ENCODE data around the gene TRIM54. TPM values are rescaled to one million over a fixed set of nuclear protein-coding genes. Genes with fewer than 3 reads are reported as not detected.

The TRIM54 gene, protein sequence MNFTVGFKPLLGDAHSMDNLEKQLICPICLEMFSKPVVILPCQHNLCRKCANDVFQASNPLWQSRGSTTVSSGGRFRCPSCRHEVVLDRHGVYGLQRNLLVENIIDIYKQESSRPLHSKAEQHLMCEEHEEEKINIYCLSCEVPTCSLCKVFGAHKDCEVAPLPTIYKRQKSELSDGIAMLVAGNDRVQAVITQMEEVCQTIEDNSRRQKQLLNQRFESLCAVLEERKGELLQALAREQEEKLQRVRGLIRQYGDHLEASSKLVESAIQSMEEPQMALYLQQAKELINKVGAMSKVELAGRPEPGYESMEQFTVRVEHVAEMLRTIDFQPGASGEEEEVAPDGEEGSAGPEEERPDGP
- under 1 TPM; 0.15 to 0.30 TPM for total RNA-seq

DNA sequence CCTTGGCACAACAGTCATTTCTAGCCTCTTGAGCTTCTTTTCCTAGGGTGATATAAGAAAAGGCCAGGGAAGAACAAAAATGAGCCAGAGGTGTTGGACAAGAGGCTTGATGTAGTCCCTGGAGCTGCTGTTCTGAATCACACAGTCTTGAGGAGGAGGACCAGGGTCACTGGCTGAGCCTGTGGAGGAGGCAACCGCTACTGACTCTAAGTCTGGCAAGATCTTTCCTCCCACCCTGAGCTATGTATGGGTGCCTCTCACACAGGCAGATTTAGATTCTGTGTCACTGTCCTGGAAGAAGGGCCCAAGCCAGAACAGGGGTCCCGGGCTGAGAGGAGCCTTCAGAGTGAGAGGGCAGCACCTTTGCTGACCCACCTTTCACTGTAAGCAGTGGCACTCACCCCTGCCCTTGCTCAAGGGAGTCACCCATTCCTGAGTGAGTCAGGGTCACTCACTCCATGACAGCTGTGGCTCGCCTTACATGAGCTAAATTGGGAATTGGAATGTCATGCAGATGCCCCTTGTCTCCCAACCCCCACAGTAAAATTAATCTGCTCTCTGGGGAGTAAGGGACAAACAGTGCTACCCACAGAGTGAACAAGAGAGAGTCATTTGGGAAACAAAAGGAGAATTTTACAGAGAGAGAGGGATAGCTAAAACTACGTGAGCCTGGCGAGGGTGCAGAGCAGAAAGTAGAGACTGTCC is at the start of gene TRIM54:
TRIM54 (plus strand) TSS at position 575 of the 705 bp plus-strand sequence. CDS start 303 bp downstream, outside the sequence.
- POLR2A ChIA-PET = no interaction called here

DNA sequence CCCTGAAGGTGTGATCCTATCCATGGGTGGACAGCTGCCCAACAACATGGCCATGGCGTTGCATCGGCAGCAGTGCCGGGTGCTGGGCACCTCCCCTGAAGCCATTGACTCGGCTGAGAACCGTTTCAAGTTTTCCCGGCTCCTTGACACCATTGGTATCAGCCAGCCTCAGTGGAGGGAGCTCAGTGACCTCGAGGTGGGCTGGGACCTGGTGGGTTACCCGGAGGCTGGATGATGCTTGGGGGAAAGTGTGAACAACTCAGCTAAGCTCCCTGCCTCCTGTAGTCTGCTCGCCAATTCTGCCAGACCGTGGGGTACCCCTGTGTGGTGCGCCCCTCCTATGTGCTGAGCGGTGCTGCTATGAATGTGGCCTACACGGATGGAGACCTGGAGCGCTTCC is 48.9 kb upstream of the TRIM54 start:
- CTCF ChIA-PET = interaction anchor here (0.5 to 1.8 kb wide), 4 partner anchors 8 to 125 kb away, joined by 3 to 6 read pairs (median 4); no protein-coding TSS in a partner anchor
- POLR2A ChIA-PET = no interaction called here

More for the DNA sequence above, at the start of gene TRIM54:
- CTCF ChIA-PET = interaction anchor here (1.3 to 5.2 kb wide), 6 partner anchors 17 to 320 kb away, joined by 3 to 38 read pairs (median 6); partner anchors contain the start of gene SLC30A3

DNA sequence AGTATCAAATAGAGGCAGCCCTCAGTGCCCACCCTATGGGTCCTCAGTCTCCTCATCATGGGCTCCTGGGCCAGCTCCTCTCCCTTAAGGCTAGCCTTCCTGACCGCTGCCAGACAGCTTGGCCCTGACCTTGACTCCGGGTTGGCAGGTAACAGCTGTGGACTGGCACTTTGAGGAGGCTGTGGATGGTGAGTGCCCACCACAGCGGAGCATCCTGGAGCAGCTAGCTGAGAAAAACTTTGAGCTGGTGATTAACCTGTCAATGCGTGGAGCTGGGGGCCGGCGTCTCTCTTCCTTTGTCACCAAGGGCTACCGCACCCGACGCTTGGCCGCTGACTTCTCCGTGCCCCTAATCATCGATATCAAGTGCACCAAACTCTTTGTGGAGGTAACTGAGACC is 46.1 kb upstream of the TRIM54 start:
- POLR2A ChIA-PET = no interaction called here
- CTCF ChIA-PET = interaction anchor here (0.7 kb wide), 1 partner anchor 1800 kb away, joined by 3 read pairs; no protein-coding TSS in a partner anchor

DNA sequence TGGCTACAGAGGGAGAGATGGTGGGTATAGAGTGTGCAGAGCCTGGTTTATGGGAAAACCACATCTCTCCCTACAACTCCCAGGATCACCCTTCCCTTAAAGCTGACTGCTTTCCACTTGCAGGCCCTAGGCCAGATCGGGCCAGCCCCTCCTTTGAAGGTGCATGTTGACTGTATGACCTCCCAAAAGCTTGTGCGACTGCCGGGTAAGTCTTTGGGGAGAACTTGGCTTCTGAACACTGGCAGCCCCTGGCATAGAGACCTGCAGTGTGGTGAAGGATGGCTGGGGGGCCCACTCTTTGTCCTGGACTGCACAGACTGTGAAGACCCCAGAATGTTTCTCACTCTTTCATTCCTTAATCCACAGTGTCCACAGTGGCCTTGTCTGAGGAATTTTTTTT is 45.6 kb upstream of the TRIM54 start:
- ChIA-PET CTCF (interaction anchor here (0.7 kb wide), 1 partner anchor 1799 kb away, joined by 3 read pairs; no protein-coding TSS in a partner anchor), POLR2A (no interaction called here)

DNA sequence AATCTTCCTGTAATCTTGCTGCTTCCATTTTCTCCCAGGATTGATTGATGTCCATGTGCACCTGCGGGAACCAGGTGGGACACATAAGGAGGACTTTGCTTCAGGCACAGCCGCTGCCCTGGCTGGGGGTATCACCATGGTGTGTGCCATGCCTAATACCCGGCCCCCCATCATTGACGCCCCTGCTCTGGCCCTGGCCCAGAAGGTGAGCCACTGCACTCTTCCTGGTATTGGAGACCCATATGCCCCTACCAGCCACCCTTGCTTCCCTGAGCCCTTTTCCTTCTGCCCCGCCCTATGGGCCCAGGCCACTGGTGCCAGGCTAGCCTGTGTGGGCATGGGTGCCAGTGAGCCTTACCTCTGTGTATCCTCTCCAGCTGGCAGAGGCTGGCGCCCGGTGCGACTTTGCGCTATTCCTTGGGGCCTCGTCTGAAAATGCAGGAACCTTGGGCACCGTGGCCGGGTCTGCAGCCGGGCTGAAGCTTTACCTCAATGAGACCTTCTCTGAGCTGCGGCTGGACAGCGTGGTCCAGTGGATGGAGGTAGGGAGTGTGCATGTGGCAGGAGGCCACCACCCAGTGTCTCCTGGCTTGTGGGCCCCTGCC is 44.8 kb upstream of the TRIM54 start:
- POLR2A ChIA-PET = no interaction called here

DNA sequence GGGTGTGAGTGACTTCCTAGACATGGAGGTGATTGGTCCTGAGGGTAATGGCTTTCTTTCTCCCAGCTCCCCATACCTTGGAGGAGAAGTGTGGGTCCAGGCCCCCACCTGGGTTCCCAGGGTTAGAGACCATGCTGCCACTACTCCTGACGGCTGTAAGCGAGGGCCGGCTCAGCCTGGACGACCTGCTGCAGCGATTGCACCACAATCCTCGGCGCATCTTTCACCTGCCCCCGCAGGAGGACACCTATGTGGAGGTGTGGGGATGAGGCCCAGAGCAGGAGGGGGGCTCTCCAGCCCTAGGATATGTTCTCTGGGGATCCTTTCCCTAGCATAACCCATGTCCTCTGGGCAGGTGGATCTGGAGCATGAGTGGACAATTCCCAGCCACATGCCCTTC is 43.3 kb upstream of the TRIM54 start:
- POLR2A ChIA-PET = no interaction called here
- CTCF ChIA-PET = no interaction called here

More for the DNA sequence above, 44.8 kb upstream of the TRIM54 start:
- CTCF ChIA-PET = interaction anchor here (0.6 kb wide), 1 partner anchor 35 kb away, joined by 5 read pairs; no protein-coding TSS in a partner anchor

DNA sequence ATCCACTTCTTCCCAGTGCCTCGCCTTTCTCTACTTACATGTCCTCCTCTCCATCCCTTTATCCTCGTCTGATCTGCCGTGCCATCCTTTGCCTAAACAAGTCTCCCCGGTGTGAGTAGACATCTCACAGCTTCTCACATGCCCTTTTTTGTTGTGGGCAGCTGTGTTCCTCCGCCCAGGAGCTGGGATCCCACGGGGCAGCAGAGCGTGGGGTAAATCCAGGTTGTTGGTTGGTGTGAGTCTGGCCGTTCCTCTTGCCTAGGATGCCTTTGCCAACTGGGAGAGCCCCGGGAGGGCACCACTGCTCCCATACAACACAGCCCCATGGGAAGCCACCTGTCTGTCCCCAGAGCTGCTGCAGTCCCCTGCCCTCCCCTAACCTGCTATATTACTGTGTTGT is 41.8 kb upstream of the TRIM54 start:
- POLR2A ChIA-PET = interaction anchor here (0.6 kb wide), 1 partner anchor 11 kb away, joined by 3 read pairs; no protein-coding TSS in a partner anchor
- CTCF ChIA-PET = interaction anchor here (1.0 to 2.9 kb wide), 3 partner anchors 8 to 22 kb away, joined by 3 to 11 read pairs (median 6); no protein-coding TSS in a partner anchor

DNA sequence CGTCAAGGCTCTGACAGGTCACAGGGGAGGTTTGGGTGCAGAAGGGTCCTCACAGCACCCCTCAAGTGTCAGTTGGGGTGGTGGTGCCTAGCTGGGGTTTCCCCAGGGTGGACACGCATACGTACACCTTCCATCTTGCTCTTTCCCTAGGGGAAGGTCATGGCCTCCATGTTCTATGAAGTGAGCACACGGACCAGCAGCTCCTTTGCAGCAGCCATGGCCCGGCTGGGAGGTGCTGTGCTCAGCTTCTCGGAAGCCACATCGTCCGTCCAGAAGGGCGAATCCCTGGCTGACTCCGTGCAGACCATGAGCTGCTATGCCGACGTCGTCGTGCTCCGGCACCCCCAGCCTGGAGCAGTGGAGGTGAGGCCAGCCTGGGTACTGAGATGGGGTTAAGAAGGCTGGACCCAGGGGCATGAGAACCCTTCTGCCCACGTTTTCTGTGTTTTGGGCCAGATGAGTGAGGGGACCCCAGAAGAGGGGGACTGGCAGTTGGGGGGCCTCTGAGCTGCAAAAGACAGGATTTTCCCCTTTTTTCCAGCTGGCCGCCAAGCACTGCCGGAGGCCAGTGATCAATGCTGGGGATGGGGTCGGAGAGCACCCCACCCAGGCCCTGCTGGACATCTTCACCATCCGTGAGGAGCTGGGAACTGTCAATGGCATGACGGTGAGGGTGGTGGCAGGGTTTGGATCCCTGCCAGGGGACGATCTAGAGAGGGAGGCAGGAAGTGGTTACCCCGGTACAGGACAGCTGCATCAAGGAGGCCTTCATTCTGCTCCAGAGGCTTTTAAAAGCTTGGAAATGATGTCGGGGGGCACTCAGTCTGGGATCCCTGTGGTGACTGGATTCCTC is 40.2 kb upstream of the TRIM54 start:
- CTCF ChIA-PET = interaction anchor here (1.0 to 2.9 kb wide), 4 partner anchors 9 to 38 kb away, joined by 3 to 11 read pairs (median 5); no protein-coding TSS in a partner anchor
- POLR2A ChIA-PET = interaction anchor here (0.7 kb wide), 1 partner anchor 348 kb away, joined by 3 read pairs; no protein-coding TSS in a partner anchor

DNA sequence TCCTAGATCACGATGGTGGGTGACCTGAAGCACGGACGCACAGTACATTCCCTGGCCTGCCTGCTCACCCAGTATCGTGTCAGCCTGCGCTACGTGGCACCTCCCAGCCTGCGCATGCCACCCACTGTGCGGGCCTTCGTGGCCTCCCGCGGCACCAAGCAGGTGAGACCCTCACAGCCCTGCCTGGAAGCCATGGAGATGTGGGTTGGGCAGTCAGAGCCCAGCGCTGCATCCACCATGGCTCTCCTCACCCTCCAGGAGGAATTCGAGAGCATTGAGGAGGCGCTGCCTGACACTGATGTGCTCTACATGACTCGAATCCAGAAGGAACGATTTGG is 39.6 kb upstream of the TRIM54 start:
- ChIA-PET POLR2A (no interaction called here), CTCF (interaction anchor here (0.7 to 2.9 kb wide), 2 partner anchors 8 to 12 kb away, joined by 4 to 11 read pairs; no protein-coding TSS in a partner anchor)

DNA sequence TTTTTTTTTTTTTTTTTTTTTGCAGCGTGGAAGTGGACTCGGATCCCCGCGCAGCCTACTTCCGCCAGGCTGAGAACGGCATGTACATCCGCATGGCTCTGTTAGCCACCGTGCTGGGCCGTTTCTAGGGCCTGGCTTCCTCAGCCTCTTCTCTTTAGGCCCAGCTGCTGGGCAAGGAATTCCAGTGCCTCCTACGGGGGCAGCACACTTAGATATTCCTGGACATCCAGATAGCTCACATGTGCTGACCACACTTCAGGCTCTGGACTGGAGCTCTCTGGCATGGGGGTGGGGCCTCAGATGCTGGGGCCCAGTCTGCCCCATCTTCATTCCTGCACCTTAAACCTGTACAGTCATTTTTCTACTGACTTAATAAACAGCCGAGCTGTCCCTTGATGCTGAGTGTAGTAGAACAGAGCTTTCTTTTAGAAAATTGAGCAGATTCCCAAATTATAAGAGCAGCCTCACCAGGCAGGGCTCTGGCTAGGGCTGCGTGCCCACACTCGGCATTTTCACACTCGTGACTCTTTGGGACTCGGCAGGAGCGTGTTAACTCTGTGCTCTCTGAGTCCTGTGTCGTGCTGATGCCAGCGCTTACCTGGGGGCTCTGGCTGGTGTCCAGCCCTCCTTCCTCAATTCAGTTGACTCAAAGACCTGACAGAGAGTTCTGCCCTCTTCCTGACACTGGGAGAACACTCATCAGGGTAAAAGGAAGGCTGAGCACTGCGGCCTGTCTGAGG is 38.7 kb upstream of the TRIM54 start:
- ChIA-PET POLR2A (no interaction called here), CTCF (interaction anchor here (0.7 kb wide), 1 partner anchor 11 kb away, joined by 4 read pairs; no protein-coding TSS in a partner anchor)

DNA sequence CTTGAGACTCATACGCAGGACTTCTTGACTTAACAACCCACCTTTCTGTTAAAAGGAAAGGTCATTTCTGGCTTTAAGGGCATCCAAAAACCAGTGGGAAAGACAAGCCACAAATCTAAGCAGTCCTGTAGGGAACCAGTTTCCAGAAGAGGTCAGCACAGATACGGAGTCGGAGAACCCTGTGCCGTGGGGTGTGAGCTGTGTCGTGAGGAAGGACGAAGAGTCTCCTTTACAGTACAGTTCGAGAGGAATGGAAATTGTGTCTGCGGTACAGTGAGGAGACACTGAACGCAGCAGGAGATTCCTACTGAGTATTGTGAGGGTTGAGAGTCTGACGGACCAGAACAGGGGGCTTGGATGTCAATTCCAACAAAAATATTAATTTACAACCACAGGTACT is 37.1 kb upstream of the TRIM54 start:
- ChIA-PET POLR2A (no interaction called here), CTCF (no interaction called here)

DNA sequence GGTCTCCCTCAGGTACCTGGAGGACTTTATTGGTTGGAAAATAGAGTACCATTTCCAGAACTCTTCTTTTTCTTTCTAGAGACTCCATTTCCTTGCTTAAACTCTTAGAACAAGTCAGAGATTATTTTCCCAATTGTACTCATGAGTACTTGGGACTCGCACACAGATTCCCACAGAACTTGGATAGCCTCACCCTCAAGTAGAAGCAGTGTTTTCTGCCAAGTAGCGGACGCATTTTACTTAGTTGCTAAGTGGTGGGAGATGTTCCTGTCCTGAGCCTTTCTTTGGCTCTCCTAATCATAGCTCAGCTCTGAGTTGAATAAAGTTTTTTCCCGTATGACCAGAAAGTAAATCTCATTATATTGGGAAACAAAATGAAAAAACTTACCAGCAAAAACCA is 36.6 kb upstream of the TRIM54 start:
- CTCF ChIA-PET = no interaction called here
- POLR2A ChIA-PET = no interaction called here

DNA sequence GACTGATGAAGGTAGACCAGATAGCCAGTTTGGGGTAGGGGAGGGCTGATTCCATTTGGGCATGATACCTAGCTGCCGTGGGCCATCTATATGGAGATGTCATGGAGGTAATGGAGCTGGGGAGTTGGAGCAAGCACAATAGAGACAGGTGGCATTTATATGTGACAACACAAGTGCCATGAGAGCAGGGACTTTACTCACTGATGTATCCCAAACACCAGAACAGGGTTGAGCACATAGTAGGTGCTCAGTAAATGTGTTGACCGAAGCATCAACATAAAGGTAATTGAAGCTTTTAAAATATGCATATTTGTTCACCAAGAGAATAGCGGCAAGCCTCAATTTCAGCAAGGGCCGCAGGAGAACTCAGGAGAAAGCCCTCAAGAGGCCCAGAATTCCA is 34.3 kb upstream of the TRIM54 start:
- POLR2A ChIA-PET = interaction anchor here (0.9 kb wide), 1 partner anchor 16 kb away, joined by 3 read pairs; no protein-coding TSS in a partner anchor
- CTCF ChIA-PET = interaction anchor here (0.9 to 3.3 kb wide), 4 partner anchors 15 to 35 kb away, joined by 4 to 12 read pairs (median 11); partner anchors contain the start of gene SLC30A3

DNA sequence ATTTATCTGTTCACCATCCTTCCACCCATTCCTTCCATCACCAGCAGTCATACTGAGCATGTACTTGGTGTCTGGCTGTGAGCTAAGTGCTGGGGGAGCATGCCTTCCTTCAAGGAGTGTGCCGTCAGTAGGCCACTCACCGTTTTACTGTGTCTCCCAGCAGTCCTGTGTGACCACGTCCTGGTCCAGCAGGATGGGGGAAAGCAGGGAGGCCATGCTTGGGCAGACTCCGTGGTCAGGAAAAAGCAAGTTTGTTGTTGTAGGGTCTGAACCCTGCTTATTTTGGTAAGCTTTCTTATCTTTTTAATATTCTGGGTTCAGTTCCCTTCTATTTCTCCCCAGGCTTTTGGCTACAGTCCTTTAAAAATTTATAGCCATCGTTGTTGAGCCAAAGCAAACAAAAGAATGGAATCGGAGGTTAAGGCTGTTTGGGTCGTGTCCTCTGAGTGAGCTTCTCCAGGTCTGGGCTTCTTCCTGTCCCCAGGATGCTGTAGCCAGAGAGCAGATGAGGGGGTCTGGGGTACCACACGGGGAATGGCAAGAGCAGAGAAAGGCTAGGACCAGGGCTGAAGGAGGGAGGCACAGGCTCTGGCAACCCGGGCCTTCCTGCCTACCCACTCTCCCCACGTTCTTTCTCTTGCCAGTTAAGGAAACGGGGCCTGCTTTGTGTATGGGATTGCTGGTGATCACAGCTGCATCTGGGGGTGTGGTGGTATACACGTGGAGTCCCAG is 32.9 kb upstream of the TRIM54 start:
- CTCF ChIA-PET = interaction anchor here (1.0 to 4.5 kb wide), 6 partner anchors 8 to 79 kb away, joined by 3 to 28 read pairs (median 12); partner anchors contain the start of gene SLC30A3
- POLR2A ChIA-PET = no interaction called here

DNA sequence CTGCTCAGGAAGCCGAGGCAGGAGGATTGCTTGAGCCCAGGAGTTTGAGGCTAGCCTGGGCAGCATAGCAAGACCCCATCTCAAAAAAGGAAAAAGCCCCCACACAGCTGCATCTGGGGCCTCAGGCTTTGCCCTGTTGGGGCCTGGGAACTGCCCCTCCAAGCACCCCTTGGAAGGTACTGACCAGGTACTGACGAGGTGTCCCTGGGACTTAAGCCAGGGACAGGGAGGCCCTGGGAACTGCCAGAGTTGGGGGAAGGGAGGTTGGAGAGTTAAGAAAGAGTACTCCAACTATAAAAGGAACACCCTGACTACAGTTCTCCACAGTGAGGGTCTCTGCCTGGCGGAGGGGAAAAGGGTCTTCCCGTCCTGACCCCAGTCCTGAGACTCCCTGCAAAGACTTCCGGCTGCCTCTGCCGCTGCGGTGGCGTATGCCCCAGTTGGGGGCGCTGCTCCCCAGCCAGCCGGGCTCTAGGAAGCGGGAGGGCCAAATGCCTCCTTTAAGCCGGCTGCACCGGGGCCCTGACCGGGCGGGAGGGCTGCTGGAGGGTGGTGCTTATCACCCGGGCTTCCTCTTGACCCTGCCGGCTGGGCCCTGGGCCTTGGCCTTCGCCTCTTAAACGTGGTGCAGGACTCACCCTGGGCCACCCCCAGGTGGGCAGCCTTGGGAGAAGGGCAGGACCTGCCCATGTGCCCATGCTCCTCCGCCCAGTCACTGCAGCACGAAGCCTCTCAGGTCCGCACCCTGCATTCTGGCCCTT is 32.2 kb upstream of the TRIM54 start:
- ChIA-PET CTCF (interaction anchor here (1.0 to 4.5 kb wide), 6 partner anchors 9 to 152 kb away, joined by 3 to 28 read pairs (median 12); partner anchors contain the start of gene SLC30A3), POLR2A (no interaction called here)

DNA sequence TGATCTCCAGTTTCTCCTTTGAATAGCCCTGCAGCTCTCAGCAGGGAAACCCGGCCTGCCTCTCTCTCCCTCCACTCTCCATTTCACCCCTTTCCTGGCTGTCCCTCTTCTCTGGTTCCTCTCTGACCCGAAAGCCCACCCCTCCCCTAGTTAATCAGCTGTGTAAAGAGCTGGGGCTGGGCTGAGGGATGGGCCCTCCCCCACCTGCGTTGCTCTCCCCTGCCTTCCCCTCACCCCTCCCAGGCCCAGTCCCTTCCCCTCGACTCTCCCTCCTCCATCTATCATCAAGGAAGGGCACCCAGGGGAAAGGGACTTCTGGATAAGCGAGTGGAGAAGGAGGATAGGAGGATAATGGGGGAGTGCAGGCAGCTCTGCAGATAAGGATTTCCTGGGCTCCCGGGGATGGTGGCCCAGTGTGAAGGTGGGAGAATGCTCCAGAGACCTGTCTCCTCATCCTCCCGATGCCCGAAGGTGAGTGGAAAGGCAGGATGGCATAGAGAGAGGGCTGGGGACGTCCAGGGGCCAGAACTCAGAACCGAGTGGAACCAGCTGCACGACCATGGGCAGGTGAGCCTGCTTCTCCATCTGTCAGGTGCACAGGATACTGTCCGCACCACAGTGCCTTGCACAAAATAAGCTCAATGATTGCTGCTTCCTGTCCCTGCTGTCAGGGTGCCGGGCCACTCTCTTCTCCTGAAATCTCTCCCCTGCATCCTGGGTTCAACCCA is 31.4 kb upstream of the TRIM54 start:
- CTCF ChIA-PET = interaction anchor here (1.0 to 4.5 kb wide), 6 partner anchors 9 to 153 kb away, joined by 3 to 28 read pairs (median 8); partner anchors contain the start of gene SLC30A3
- POLR2A ChIA-PET = interaction anchor here (0.5 to 0.9 kb wide), 2 partner anchors 13 to 18 kb away, joined by 3 to 4 read pairs; no protein-coding TSS in a partner anchor

All from activated CD8-positive, alpha-beta memory T cell treated with anti-CD3 and anti-CD28 coated beads for 36 hours (primary cell).